Ishikawa (cell line): Measurements from ENCODE around the gene RIPPLY1.
A peak's percentile ranks its signal among the peaks of the same experiment; 100 is the strongest.

ENCODE experiments used
- CEBPB ChIP-seq: IDR thresholded peaks from 2 replicates; pipeline ENCODE4 v1.6.1; 2012
- CREB1 ChIP-seq: IDR thresholded peaks from 2 replicates; pipeline ENCODE4 v1.6.1; 2012; ENCODE audit warnings: low read depth
- EGR1 ChIP-seq: IDR thresholded peaks from 2 replicates; pipeline ENCODE4 v1.6.1; 2012
- EP300 ChIP-seq: IDR thresholded peaks from 2 replicates; pipeline ENCODE4 v1.6.1; 2012; ENCODE audit warnings: borderline replicate concordance
- NFIC ChIP-seq: IDR thresholded peaks from 2 replicates; pipeline ENCODE4 v1.6.1; 2012
- RAD21 ChIP-seq: IDR thresholded peaks from 2 replicates; pipeline ENCODE4 v1.6.1; 2012; ENCODE audit warnings: low read depth
- TAF1 ChIP-seq: IDR thresholded peaks from 2 replicates; pipeline ENCODE4 v1.6.1; 2012; ENCODE audit warnings: low read depth, mild to moderate bottlenecking
- TEAD4 ChIP-seq: IDR thresholded peaks from 2 replicates; pipeline ENCODE4 v1.6.1; 2012
- YY1 ChIP-seq: IDR thresholded peaks from 2 replicates; pipeline ENCODE4 v1.6.1; 2012; ENCODE audit warnings: low read depth
- TF ChIP-seq, protein P1 (sequence below): IDR thresholded peaks from 2 replicates; pipeline ENCODE4 v1.6.1; 2012; ENCODE audit warnings: low read depth, mild to moderate bottlenecking
- TF ChIP-seq, protein P2 (sequence below): IDR thresholded peaks from 2 replicates; pipeline ENCODE4 v1.6.1; 2012
- TF ChIP-seq, protein P3 (sequence below): IDR thresholded peaks from 2 replicates; pipeline ENCODE4 v1.6.1; 2012

GRCh38 chrX:106862972-106863688 lies 40.0 kb downstream of the RIPPLY1 start:
- TF ChIP-seq RAD21 (peak; percentile 21; the same call in 1 of the 2 replicates), NFIC (no peak), CREB1 (no peak), TAF1 (no peak), EP300 (no peak), YY1 (no peak), EGR1 (no peak), CEBPB (no peak), TEAD4 (no peak)
- TF ChIP-seq, protein P1, sequence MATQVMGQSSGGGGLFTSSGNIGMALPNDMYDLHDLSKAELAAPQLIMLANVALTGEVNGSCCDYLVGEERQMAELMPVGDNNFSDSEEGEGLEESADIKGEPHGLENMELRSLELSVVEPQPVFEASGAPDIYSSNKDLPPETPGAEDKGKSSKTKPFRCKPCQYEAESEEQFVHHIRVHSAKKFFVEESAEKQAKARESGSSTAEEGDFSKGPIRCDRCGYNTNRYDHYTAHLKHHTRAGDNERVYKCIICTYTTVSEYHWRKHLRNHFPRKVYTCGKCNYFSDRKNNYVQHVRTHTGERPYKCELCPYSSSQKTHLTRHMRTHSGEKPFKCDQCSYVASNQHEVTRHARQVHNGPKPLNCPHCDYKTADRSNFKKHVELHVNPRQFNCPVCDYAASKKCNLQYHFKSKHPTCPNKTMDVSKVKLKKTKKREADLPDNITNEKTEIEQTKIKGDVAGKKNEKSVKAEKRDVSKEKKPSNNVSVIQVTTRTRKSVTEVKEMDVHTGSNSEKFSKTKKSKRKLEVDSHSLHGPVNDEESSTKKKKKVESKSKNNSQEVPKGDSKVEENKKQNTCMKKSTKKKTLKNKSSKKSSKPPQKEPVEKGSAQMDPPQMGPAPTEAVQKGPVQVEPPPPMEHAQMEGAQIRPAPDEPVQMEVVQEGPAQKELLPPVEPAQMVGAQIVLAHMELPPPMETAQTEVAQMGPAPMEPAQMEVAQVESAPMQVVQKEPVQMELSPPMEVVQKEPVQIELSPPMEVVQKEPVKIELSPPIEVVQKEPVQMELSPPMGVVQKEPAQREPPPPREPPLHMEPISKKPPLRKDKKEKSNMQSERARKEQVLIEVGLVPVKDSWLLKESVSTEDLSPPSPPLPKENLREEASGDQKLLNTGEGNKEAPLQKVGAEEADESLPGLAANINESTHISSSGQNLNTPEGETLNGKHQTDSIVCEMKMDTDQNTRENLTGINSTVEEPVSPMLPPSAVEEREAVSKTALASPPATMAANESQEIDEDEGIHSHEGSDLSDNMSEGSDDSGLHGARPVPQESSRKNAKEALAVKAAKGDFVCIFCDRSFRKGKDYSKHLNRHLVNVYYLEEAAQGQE: no peak
- TF ChIP-seq, protein P2, sequence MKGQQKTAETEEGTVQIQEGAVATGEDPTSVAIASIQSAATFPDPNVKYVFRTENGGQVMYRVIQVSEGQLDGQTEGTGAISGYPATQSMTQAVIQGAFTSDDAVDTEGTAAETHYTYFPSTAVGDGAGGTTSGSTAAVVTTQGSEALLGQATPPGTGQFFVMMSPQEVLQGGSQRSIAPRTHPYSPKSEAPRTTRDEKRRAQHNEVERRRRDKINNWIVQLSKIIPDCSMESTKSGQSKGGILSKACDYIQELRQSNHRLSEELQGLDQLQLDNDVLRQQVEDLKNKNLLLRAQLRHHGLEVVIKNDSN: no peak
- TF ChIP-seq, protein P3, sequence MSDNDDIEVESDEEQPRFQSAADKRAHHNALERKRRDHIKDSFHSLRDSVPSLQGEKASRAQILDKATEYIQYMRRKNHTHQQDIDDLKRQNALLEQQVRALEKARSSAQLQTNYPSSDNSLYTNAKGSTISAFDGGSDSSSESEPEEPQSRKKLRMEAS: no peak
